HS-27A (cell line): ENCODE data around the gene SEL1L3.

ENCODE experiments used
- DNase-seq: peaks from one replicate; pipeline ENCODE4 v3.0.0-alpha.2; 2012; ENCODE audit warnings: low read depth, missing footprints

Gene SEL1L3

DNA sequence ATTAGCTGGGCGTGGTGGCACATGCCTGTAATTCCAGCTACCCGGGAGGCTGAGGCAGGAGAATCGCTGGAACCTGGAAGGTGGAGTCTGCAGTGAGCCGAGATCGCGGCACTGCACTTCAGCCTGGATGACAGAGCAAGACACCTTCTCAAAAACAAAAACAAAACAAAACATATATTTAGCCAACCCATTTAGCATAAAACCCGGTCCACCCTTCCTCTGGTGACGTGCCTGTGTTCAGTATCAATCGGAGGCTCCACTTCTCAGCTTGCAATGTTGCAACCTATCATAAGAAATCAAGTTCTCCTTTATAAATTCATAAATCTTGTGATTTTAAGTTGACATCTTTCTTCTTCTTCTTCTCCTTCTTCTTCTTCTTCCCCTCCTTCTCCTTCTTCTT lies 133.2 kb downstream of the SEL1L3 start:
- DNase-seq, result no peak

DNA sequence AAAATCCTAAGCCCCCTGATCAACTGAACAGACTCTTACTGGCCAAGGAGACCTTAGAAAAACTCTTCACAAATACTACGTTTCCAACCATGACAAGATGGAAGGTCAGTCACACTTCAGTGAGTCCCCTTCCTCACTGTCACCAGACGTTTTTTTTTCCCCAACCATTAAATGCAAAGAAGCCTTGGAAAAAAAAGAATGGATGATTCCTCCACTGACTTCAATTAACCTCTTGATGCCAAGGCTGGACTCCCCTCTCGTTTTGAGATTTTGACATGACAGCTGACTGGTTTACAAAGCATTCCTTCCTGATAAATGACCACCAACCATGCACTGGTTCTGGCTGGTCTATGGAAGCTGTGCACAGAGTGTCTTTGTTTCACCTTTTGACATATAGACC lies 133.9 kb downstream of the SEL1L3 start:
- DNase-seq, result no peak

DNA sequence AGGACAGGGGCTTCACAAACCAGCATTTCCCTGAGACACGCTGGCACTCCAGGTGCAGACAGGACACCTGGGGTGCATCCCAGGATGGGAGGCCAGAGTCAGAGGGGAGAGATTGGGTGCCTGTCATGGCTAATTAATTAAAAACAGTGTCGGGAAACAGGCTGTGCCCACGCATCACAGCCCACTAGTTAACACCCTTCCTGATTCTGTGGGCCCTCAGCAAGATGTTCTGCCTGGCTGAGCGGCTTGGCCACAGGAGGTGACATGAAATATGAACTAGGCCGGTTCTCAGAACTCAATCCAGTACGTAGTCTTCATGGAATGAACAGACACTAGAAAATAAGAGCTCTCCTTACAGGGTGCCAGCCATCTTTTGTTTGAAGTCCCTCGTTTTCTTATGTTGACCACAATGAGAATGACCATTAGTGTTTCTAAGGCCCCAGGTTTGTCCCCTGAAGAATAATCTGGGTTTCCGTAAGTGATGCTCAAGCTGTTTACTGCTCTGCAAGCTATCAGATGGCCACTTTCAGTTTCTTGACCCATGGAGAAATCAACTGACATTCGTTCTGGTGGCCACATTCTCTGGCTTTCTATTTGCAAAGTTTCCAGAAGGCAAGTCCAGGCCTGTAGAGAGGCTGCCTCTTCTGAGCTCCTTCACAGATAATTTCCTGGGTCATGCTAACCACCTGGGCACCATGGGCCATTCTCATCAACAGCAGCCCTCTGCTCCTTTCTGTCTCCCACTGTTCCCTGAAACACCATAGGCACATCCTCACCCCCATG lies 134.9 kb downstream of the SEL1L3 start:
- no peak for DNase-seq

DNA sequence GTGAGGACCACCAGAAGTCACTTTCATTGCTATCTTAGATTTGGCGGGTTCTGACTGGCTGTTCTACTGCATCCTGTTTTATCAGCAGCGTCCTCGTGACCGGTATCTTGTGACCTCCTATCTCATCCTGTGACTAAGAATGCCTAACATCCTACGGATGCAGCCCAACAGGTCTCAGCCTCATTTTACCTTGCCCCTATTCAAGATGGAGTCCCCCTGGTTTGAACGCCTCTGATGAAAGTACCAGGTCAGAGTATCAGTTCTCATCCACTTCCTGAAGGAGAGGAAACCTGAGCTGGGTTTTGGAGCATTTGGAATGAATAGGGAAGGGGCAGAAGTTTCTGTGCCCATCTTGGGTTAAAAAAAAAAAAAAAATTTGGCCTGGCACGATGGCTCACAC lies 136.9 kb downstream of the SEL1L3 start:
- DNase-seq, result no peak

DNA sequence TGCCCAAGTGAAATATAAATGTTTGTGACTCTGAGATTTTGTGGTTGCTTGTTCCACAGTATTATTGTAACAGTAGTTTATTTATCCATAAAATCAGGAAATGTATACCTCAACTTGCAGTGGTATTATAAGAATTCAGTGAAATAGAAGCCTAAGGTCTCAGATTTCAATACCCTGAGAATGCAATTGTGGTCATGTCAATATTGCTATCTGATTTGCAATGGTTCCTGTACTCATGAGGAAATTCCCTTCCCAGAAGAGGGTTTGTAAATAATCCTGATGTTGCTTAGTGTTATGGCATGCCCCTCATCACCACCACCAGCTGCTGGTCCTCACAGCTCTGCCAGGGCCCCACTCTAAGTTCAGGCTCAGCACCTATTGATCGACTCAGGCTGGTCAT lies 139.4 kb downstream of the SEL1L3 start:
- no peak for DNase-seq

DNA sequence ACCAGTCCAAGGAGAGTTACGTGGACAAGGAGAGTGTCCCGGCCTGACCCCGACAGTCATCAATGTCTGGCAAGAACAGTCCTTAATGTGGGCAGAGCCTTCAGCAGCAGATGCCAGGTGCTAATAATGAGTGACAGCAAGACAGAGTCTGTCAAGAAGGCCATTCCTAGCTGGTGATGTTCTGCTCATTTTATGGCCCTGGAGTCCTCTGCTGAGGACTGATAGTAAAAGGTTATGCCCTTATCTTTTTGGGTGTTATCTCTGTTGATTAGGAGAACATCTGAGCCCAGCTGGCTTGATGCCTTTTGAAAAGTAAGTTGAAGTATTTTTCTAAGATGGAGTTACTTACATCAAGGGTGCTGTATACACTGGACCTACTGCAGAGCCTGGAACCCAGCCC lies 139.8 kb downstream of the SEL1L3 start:
- DNase-seq, result no peak

DNA sequence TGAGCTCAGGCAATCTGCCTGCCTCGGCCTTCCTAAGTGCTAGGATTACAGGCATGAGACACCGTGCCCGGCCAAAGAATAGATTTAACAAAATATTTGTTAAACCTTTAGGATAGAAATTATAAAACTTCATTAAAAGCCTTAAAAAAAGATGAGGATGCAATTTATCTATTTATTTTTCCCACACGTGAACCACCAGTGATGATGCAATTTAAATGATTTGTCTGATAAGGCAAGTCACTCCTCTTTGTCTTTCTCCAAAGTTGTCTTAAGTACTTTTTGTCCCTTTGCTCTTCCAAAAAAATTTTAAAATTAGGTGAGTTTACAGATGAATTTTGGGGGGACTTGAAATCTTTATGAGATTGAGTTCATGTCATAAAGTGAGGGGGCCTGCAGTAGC lies 149.0 kb downstream of the SEL1L3 start:
- DNase-seq, result no peak

DNA sequence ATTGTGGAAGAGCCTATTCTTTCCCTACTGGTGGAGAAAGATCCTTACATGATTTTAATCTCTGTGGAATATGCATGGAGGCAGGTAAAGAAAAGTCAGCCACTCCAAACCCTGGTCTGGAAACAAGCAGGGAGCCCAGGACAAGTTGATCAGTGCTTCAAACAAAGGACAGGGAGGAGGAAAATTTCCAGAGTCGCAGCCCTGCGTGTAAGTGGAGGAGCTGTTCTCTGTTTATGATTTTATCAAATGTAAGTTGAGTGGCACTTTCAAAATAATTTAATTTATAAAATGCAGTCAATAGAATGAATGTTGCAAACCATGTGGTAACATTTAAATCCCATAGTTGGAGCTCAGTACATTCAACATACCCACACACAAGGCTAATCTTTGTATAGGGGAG lies 150.2 kb downstream of the SEL1L3 start:
- no peak for DNase-seq

DNA sequence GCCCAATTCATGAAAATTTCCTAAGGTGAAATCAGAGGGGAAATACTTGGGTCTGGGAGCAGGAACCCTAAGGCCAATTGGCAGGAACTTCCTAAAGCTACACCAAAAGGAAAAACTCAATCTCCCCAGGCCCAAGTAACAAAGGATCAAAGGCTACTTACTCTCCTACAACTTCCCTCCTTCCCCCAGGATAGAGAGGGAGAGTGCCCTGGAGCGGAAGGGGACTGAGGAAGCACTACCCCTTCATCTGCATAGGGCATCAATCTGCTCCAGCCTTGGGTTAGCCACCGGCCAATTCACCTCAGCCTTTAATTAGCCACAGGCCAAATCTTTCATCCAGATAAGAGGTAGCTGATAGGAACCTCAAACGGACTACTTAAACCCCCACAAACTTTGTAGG lies 152.2 kb downstream of the SEL1L3 start:
- DNase-seq, result no peak

DNA sequence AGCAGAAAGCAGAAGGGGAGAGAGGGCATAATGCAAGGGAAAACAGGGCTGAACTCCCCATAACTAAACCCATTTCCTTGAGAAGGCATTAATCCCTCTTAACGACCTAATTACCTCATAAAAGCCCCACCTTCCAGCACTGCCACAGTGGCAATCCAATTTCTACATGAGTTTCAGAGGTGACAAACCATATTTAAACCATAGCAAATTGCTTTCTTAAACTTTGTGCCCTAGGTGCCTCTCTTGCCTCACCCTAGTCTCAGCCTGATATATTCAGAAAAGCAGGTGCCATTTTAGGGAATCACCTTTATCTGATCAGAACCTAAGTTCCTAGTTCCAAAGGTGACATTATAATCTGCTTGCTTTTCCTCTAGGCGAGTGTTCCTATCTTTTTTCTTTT lies 158.3 kb downstream of the SEL1L3 start:
- no peak for DNase-seq

DNA sequence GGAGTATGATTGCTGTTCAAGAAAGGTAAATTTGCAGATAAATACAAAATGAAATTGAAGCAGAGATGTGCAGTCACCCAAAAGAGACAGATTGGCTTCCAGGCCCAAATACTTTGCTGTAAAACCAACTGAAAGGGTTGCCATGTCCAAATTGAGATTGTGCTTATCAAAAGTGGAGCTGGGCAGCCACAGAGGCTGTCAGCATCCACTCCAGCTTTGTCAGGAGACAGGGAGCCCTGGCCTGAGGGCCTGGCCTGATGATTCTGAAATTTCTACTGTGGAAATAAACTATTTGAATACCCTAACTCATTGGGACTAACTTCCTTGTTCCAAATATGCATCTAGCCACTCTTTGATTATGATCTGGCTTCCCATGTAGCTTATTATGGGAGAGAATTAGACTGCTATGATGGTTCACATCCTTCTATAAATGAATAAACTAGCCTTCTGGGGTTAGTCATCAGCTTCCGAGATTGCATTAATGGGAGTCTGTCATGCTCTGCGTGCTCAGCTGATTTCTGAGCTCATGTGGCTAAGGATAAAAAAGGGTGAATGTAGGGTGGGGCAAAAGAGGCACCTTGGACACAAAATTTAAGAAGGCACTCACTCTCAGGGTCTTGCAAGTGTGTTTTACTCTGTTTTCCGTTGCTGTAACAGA lies 158.9 kb downstream of the SEL1L3 start:
- DNase-seq, result no peak

DNA sequence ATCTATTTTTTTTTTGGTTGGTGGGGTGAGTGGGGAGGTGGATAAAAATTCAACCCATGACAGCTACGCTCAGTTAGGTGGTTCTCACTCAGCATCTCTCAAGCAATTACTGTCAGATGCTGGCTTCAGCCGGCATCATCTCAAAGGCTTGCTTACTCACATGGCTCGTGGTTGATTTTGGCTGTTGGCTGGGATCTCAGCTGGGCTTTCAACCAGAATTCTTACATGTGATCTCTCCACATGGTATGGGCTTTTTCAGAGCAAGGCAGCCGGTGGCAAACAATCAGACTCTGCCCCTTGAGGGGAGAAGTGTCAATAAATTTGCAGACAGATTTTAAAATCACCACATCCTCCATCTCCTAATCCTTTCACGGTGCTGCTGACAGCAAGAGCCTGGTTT lies 159.9 kb downstream of the SEL1L3 start:
- no peak for DNase-seq

DNA sequence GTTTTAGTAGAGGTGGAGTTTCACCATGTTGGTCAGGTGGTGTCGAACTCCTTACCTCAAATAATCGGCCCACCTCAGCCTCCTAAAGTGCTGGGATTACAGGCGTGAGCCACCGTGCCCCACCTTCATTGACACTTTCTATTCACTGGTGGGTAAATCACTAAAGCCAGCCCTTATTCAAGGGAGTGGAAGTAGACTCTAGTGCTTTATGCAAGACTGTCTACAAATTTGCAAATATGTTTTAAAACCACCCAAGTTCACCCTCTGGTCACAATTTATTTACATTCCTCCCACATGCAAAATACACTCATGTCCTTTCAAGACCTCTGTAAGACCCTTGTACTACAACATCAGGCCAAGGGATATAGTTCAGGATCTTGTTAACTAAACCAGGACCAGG lies 162.1 kb downstream of the SEL1L3 start:
- no peak for DNase-seq

DNA sequence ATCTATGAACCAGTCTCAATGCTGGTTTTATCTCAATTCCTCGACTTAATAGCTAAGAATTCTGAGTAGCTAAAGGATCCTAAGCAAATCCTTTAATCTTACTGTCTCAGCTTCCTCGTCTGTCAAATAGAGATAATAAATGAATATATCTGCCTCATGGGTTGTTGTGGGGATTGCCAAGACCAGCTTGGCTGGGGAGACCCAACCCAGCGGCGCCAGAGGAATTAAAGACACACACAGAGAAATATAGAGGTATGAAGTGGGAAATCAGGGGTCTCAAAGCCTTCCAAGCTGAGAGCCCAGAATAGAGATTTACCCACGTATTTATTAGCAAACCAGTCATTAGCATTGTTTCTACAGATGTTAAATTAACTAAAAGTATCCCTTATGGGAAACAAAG lies 165.3 kb downstream of the SEL1L3 start:
- DNase-seq, result no peak
